NB4 (cell line): ENCODE results near the gene TNFRSF8.

Source experiments
- DNase-seq: peaks from one replicate; pipeline ENCODE4 v3.0.0; 2010; ENCODE audit warnings: low read depth
- H3K4me3 ChIP-seq: one replicate; pipeline ENCODE4 v1.5.1; 2011; ENCODE audit warnings: mild to moderate bottlenecking, low read depth, low read length, moderate library complexity
- MYC ChIP-seq: IDR thresholded peaks from 2 replicates; pipeline ENCODE4 v1.6.1; 2011; ENCODE audit warnings: low read depth, low read length
- POLR2A ChIP-seq: IDR thresholded peaks from 2 replicates; pipeline ENCODE4 v1.6.1; 2011; ENCODE audit warnings: mild to moderate bottlenecking; ENCODE audit not compliant: insufficient read length; ENCODE audit errors: extremely low read depth
- TF ChIP-seq, protein P1 (sequence below): IDR thresholded peaks from one replicate; pipeline ENCODE4 v1.5.1; 2012; ENCODE audit warnings: low read depth, low read length
- TF ChIP-seq, protein P2 (sequence below): IDR thresholded peaks from 2 replicates; pipeline ENCODE4 v1.6.1; 2011; ENCODE audit warnings: low read depth, low read length

Gene TNFRSF8

DNA sequence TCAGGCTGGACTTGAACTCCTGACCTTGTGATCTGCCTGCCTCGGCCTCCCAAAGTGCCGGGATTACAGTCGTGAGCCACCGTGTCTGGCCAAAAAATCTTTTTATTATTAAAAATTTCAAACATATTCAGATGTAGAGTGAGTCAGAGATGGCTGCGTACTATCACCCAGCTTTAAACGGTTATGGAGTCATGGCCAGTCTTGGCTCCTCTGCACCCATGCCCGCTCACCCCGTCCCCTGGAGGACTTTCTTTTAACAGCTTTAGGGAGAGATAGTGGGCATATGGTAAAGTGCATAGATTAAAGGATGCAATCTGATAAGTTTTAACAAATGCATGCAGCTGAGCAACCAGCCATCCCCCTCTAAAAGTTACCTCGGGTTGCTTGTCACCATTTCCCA is 51.8 kb downstream of the TNFRSF8 start:
- no peak overlapping the region for H3K4me3 ChIP-seq
- DNase-seq = no peak
- TF ChIP-seq, protein P1, sequence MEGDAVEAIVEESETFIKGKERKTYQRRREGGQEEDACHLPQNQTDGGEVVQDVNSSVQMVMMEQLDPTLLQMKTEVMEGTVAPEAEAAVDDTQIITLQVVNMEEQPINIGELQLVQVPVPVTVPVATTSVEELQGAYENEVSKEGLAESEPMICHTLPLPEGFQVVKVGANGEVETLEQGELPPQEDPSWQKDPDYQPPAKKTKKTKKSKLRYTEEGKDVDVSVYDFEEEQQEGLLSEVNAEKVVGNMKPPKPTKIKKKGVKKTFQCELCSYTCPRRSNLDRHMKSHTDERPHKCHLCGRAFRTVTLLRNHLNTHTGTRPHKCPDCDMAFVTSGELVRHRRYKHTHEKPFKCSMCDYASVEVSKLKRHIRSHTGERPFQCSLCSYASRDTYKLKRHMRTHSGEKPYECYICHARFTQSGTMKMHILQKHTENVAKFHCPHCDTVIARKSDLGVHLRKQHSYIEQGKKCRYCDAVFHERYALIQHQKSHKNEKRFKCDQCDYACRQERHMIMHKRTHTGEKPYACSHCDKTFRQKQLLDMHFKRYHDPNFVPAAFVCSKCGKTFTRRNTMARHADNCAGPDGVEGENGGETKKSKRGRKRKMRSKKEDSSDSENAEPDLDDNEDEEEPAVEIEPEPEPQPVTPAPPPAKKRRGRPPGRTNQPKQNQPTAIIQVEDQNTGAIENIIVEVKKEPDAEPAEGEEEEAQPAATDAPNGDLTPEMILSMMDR = no peak
- TF ChIP-seq POLR2A (no peak), MYC (no peak)
- TF ChIP-seq, protein P2, sequence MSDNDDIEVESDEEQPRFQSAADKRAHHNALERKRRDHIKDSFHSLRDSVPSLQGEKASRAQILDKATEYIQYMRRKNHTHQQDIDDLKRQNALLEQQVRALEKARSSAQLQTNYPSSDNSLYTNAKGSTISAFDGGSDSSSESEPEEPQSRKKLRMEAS = no peak

DNA sequence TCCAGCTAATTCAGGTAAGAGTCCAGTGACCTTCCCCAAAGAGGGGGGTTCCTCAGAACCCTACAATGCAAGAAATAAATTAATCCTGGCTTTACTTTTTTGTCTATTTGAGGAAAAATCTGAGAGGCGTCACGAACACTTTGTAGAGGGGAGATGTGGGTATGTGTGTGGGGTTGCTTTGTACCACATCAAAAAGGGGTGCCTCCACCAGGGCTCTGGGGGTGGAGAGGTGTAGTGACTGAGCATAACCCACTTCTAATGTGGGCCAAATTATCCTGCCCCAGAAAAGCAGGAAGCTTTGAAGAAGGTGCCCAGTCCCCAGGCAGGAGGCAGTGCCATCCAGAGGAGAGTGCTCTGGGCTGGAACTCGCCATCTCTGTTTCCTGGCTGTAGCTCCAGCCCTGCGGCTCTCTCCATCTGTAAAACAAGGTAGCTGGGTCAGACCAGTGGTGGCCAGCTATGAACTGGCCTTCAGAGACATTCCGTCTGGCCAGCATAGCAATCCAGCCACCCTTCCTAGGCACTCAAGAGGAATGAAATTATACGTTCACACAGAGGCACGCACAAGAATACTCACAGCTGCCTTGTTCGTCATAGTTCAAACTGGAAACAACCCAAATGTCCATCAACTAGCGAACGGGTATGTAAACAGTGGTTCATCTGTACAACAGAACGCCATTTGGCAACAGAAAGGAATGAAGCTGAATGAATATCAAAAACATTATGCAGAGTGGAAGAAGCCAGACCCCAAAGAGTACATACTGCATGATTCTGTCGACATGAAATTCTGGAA is 58.3 kb downstream of the TNFRSF8 start:
- TF ChIP-seq, protein P2 = no peak
- TF ChIP-seq POLR2A (no peak), MYC (no peak)
- TF ChIP-seq, protein P1 = no peak
- no peak overlapping the region for H3K4me3 ChIP-seq
- no peak for DNase-seq

DNA sequence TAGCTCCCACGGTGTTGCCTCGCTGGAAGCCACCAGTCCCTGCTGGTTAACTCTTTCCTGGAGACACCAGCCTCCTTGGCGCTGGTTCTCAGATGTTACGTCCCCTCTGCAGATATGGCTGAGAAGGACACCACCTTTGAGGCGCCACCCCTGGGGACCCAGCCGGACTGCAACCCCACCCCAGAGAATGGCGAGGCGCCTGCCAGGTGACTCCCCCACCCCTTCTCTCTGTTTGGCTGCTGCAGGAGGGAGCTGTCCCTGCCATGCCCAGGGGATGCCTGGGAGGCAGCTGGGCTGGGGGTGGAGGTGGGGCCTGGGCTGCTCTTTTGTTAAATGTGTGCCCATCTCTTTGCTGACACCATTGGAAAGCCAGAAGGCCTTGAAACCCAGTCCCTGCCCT is 60.1 kb downstream of the TNFRSF8 start:
- TF ChIP-seq MYC (no peak), POLR2A (no peak)
- TF ChIP-seq, protein P1 = no peak
- TF ChIP-seq, protein P2 = no peak
- no peak for DNase-seq
- no peak overlapping the region for H3K4me3 ChIP-seq

DNA sequence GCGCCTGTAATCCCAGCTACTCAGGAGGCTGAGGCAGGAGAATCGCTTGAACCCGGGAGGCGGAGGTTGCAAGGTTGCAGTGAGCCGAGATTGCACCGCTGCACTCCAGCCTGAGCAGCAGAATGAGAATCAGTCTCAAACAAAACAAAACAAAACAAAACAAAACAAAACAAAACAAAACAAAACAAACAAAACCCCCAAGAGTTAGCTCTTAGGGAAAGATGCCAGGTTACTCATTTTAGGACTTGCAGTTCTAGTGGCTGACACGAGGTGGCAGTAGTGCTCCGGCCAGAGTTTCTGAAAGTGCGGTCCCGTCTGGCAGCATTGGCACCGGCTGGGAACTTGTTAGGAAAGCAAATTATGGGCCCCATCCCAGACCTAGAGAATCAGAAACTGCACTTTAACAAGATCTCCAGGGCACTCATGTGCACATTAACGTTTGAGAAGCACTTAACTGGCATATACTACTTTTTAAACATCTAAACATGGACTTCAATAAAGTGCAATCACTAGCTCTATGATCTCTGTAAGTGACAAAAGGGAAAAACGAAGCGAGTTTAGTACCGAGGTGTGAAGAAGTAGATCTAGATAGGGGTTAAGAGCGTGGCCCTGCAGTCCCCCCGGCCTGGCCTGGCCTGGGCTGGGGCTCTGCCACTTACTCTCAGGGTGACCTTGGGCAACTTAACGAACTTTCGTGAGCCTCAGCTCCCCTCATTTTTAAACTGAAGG is 61.8 kb downstream of the TNFRSF8 start:
- TF ChIP-seq, protein P2 = peak; percentile 45
- TF ChIP-seq POLR2A = no peak
- TF ChIP-seq, protein P1 = peak; percentile 92
- TF ChIP-seq MYC = peak; percentile 43; the same call in 1 of the 2 replicates
- H3K4me3 ChIP-seq = no peak overlapping the region
- peak; percentile 78 for DNase-seq

DNA sequence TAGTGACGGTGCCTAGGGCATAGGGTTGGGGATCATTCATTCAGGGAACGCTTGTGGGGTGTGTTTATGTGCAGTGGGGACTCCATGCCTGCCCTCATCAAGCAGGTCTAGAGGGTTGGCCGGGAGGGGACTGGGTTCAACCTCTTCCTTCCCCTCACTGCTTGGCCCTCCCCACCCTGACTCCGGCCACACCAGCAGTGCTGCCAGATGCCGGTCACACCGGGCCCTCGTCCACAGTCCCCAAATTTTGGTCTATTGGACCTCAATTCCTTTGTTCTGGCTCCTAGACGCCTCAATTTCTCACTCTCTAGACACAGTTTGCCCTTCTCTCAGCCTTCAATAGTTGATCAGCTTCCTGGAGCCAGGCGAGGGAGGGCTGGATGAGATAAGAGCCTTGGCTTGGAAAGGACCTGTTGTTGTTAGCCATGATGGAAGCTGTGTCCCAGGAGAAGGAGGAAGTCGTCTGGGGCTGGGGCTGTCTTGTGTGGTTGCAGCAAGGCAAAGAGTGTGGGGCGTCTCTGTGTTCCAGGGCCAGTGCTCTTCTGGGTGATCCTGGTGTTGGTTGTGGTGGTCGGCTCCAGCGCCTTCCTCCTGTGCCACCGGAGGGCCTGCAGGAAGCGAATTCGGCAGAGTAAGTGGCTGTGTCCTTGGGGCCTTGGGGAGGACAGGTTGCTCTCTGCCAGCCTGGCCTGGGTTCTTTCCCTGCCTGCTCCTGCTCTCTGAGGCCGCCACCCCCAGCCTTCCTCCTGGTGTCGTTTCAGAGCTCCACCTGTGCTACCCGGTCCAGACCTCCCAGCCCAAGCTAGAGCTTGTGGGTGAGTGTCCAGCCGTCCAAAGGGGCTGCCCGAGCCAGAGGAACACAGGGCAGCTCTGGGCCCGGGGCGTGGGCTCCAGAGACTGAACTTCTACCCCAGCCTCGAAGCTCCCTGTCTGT is 62.6 kb downstream of the TNFRSF8 start:
- TF ChIP-seq MYC = no peak
- no peak for TF ChIP-seq POLR2A
- TF ChIP-seq, protein P2 = no peak
- TF ChIP-seq, protein P1 = no peak
- peak; percentile 53 for DNase-seq
- H3K4me3 ChIP-seq = no peak overlapping the region
